OCI-LY1 (cell line): ENCODE measurements around the gene UBE2G2.

Experiments used
- EZH2 ChIP-seq: fragments of 200-600 bp; sonication (generic), shearing (Covaris generic); IDR thresholded peaks from 2 replicates; pipeline ENCODE4 v1.8.0; 2017; ENCODE audit warnings: borderline replicate concordance, mixed run types, mild to moderate bottlenecking, antibody characterized with exemption, low read length, moderate library complexity, mixed read lengths
- TF ChIP-seq, protein P1 (sequence below): fragments of 200-600 bp; sonication (generic), shearing (Covaris generic); IDR thresholded peaks from 2 replicates; pipeline ENCODE4 v1.5.1; 2017; ENCODE audit warnings: mild to moderate bottlenecking, antibody characterized with exemption, low read length, moderate library complexity, mixed read lengths

DNA sequence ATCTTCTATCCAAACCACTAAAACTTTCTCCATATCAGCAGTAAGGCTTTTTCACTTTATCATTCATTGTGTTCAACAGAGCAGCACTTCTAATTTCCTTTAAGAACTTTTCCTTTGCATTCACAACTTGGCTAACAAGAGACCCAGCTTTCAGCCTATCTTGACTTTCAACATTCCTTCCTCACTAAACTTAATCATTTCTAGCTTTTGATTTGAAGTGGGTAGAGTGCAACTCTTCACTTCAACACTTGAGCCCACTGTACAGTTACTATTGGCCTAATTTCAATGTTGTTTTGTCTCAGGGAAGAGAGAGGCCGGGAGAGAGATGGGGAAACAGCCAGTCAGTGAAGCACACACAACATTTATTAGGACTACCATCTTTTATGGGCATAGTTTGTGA is 2.0 kb downstream of the UBE2G2 start:
- TF ChIP-seq, protein P1, sequence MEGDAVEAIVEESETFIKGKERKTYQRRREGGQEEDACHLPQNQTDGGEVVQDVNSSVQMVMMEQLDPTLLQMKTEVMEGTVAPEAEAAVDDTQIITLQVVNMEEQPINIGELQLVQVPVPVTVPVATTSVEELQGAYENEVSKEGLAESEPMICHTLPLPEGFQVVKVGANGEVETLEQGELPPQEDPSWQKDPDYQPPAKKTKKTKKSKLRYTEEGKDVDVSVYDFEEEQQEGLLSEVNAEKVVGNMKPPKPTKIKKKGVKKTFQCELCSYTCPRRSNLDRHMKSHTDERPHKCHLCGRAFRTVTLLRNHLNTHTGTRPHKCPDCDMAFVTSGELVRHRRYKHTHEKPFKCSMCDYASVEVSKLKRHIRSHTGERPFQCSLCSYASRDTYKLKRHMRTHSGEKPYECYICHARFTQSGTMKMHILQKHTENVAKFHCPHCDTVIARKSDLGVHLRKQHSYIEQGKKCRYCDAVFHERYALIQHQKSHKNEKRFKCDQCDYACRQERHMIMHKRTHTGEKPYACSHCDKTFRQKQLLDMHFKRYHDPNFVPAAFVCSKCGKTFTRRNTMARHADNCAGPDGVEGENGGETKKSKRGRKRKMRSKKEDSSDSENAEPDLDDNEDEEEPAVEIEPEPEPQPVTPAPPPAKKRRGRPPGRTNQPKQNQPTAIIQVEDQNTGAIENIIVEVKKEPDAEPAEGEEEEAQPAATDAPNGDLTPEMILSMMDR, result no peak
- TF ChIP-seq EZH2, result no peak
